Kidney (tissue), 14 donors: ENCODE results near the gene GINS1. TPM values are rescaled to one million over a fixed set of nuclear protein-coding genes. Genes with fewer than 3 reads are reported as not detected.

Experiments
- DNase-seq, 5 donors: peaks; one replicate each; pipeline ENCODE4 v3.0.0-alpha.2; 2013 to 2020
- FAIRE-seq: peaks from 2 replicates; lab custom pipeline; 2012; peaks lifted over from hg19 to GRCh38; lab: Jason Lieb, UNC
- H3K27ac ChIP-seq, 2 donors: one replicate each; pipeline ENCODE4 v1.7.0; 2013; ENCODE audit warnings: low read depth in 2 of 2, low read length in 2 of 2, inconsistent platforms in 1 of 2
- H3K27me3 ChIP-seq: one replicate; pipeline ENCODE4 v1.7.1; 2013; ENCODE audit warnings: low read length, inconsistent platforms; ENCODE audit not compliant: control insufficient read depth, insufficient read depth
- H3K36me3 ChIP-seq, 3 donors: one replicate each; pipeline versions ENCODE4 v1.7.0 to v1.7.1; 2013; ENCODE audit warnings: low read length in 3 of 3, control low read depth in 1 of 3, inconsistent platforms in 1 of 3; ENCODE audit not compliant: insufficient read depth in 3 of 3, control insufficient read depth in 2 of 3
- H3K4me1 ChIP-seq, 3 donors: one replicate each; pipeline versions ENCODE4 v1.7.0 to v1.7.1; 2013; ENCODE audit warnings: low read length in 3 of 3, inconsistent platforms in 1 of 3, low read depth in 1 of 3; ENCODE audit not compliant: control insufficient read depth in 2 of 3, insufficient read depth in 2 of 3
- H3K4me3 ChIP-seq, 3 donors: one replicate each; pipeline versions ENCODE4 v1.7.0 to v1.8.1; 2013; ENCODE audit warnings: low read length in 3 of 3, control low read depth in 1 of 3, inconsistent platforms in 1 of 3
- H3K9ac ChIP-seq, 3 donors: one replicate each; pipeline versions ENCODE4 v1.7.0 to v1.7.1; 2013; ENCODE audit warnings: low read length in 3 of 3, control low read depth in 1 of 3, inconsistent platforms in 1 of 3
- H3K9me3 ChIP-seq, 3 donors: one replicate each; pipeline versions ENCODE4 v1.7.0 to v1.7.1; 2013; ENCODE audit warnings: low read length in 3 of 3, control low read depth in 1 of 3, inconsistent platforms in 1 of 3; ENCODE audit not compliant: control insufficient read depth in 2 of 3, insufficient read depth in 1 of 3
- CTCF ChIP-seq: IDR thresholded peaks from 3 replicates; pipeline ENCODE4 v1.5.1; 2012; ENCODE audit warnings: mild to moderate bottlenecking, moderate library complexity, borderline replicate concordance; ENCODE audit not compliant: insufficient read depth; ENCODE audit errors: extremely low read depth
- intact Hi-C: fragments of 100-400 bp; cut with DNase I; formaldehyde crosslinking; loops from one replicate; pipeline ENCODE4 v1.11.1; 2022
- polyA plus RNA-seq: library from polyadenylated mRNA; stranded (reverse); fragments of 350-450 nt; fragmentation: Illumina TruSeq; extraction: RNeasy Lipid Tissue Mini Kit (QIAGEN cat#74804); gene quantifications from one replicate; pipeline ENCODE4 v1.2.3, GENCODE V29; 2014; ENCODE audit warnings: low read depth, low replicate concordance; ENCODE audit not compliant: insufficient read depth
- total RNA-seq: library from RNA; stranded (reverse); fragmentation: NEBNext Ultra II Directional; extraction: Animal tissue kit (Norgen Biotek cat#: 25700); gene quantifications from one replicate; pipeline ENCODE4 v1.2.1, GENCODE V29; 2021
- donor health status: control.
- donor health status: control.
- donor health status: control.
- donor health status: control.
- donor health status: control.
- donor health status: DM: yes; HTN: yes; CAD: no.
- donor health status: Normal renal cell carcinoma (clear cell type).

The GINS1 gene
- total and polyA plus RNA-seq, 2 donors from 2014 or later: 1.1 to 2.4 TPM

DNA sequence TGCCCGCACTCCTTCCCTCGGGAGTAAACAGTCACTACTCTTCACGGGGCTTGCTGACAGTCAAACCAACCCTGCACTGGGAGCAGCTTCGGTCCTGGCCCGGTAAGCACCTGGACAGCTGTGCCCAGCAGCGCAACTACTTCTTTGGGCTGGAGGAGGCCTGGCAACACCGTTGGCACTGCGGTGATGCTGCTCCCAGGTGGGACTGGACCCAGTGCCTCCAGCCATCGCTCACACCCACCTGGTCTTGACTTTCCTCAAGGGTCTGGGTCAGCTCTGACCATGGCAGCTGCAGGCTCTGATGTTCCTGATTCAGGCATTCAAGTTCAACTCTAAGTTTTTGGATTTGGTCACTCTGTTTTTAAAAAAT lies 53.8 kb downstream of the GINS1 start:
- no peak for FAIRE-seq
- Histone ChIP-seq H3K27me3 (no peaks in the 10 kb centered on the region), H3K27ac (no peak overlapping the region), H3K9me3 (no peaks in the 10 kb centered on the region), H3K4me3 (no peak overlapping the region), H3K9ac (no peak overlapping the region), H3K36me3 (peaks cover 0 to 35% (median 8%) of the 10 kb centered on the region in 3 donors), H3K4me1 (no peaks in the 10 kb centered on the region)
- intact Hi-C loops: no loop called here
- TF ChIP-seq CTCF: no peak
- DNase-seq: peak in 1 of 5 donors; percentile 52

DNA sequence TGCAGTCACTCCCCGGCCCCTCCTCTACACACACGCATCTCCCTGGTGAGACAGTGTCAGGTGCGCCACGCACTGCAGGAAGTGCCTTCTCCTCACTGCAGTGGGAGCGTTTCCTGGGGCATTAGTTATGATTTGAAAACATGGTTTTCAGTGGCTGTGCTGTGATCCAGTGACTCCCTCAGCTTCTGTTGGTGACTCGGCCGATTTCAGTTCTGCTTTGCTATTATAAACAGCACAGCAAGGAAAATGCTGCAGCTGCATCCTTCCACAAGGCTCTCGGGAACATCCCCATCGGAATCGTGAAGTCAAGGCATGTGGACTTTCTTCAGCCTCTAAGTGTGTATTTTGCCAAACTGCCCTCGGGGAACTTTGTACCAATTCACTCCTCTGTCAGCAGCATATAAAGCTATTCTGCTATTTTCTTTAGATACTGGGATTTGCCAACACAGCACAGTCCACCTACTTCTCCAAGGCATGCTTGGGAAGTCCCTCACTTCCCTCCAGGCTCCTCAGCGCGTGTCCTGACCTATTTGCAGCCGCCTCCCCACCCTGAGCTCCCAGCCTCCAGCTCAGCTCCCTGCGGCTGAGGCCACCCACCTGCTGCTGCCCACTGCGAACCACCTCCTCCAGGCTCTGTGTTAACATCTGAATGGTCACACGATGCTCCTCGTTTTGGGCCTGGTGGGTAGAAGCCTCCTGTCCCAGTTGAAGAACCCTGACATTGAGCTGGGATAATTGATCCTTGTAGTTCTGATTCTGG lies 54.5 kb downstream of the GINS1 start:
- Histone ChIP-seq H3K9me3 (no peaks in the 10 kb centered on the region), H3K27ac (no peak overlapping the region), H3K4me3 (no peak overlapping the region), H3K27me3 (no peaks in the 10 kb centered on the region), H3K36me3 (peaks cover 0 to 38% (median 8%) of the 10 kb centered on the region in 3 donors), H3K4me1 (no peaks in the 10 kb centered on the region), H3K9ac (no peak overlapping the region)
- intact Hi-C loops: no loop called here
- FAIRE-seq: no peak
- TF ChIP-seq CTCF: no peak
- DNase-seq: peak in 1 of 5 donors; percentile 31

- no peak for FAIRE-seq
- Histone ChIP-seq H3K9ac (no peak overlapping the region), H3K27ac (no peak overlapping the region), H3K27me3 (no peaks in the 10 kb centered on the region), H3K4me3 (no peak overlapping the region), H3K4me1 (no peaks in the 10 kb centered on the region), H3K9me3 (no peaks in the 10 kb centered on the region), H3K36me3 (peaks cover 0 to 41% (median 19%) of the 10 kb centered on the region in 3 donors)
- intact Hi-C loops: no loop called here
- TF ChIP-seq CTCF: no peak
- DNase-seq: no peak
These were observed 57.2 kb downstream of the GINS1 start for GRCh38 chr20:25464501-25465242.
